Common myeloid progenitor, CD34-positive (primary cell): ENCODE results near the gene GLRX5.

ENCODE experiments used
- CTCF ChIA-PET: fragments of 350-600 bp; sonication (Branson Sonifier 250); formaldehyde crosslinking; loops from one replicate; lab custom pipeline; 2021; ENCODE audit warnings: antibody characterized with exemption; lab: Charles Lee
- POLR2A ChIA-PET: fragments of 350-600 bp; sonication (Branson Sonifier 250); formaldehyde crosslinking; loops from one replicate; lab custom pipeline; 2021; ENCODE audit warnings: antibody characterized with exemption; lab: Charles Lee
- DNase-seq, 3 donors: peaks; one replicate each; pipeline versions ENCODE4 v3.0.0 to v3.0.0-alpha.2; 2013
- H3K27ac ChIP-seq, 2 experiments: 1 replicate in 1 of 2; 2 replicates in 1 of 2; pipeline ENCODE4 v1.7.0; 2013; ENCODE audit warnings: inconsistent platforms in 2 of 2, low read length in 2 of 2, mild to moderate bottlenecking in 2 of 2, low read depth in 1 of 2, moderate library complexity in 1 of 2; ENCODE audit not compliant: severe bottlenecking in 2 of 2, insufficient read depth in 1 of 2, poor library complexity in 1 of 2
- H3K27me3 ChIP-seq, 5 experiments: replicated peaks in 2 of 5; 1 replicate in 3 of 5; 2 replicates in 2 of 5; pipeline versions ENCODE4 v1.6.1 to v1.7.0; 2013; ENCODE audit warnings: low read length in 4 of 5, mild to moderate bottlenecking in 2 of 5, moderate library complexity in 2 of 5, inconsistent platforms in 1 of 5; ENCODE audit not compliant: insufficient read depth in 5 of 5, control insufficient read depth in 4 of 5
- H3K36me3 ChIP-seq, 4 experiments: 1 replicate in 2 of 4; 2 replicates in 2 of 4; pipeline versions ENCODE4 v1.6.1 to v1.7.0; 2013; ENCODE audit warnings: low read length in 3 of 4, control low read depth in 1 of 4, mild to moderate bottlenecking in 1 of 4; ENCODE audit not compliant: control insufficient read depth in 4 of 4, insufficient read depth in 4 of 4
- H3K4me1 ChIP-seq, 4 experiments: 1 replicate in 3 of 4; 2 replicates in 1 of 4; pipeline versions ENCODE4 v1.6.1 to v1.7.1; 2013; ENCODE audit warnings: low read length in 3 of 4, mild to moderate bottlenecking in 3 of 4, control low read depth in 1 of 4, inconsistent platforms in 1 of 4, moderate library complexity in 1 of 4; ENCODE audit not compliant: control insufficient read depth in 4 of 4, insufficient read depth in 4 of 4; ENCODE audit errors: control extremely low read depth in 1 of 4
- H3K4me3 ChIP-seq, 7 experiments: 1 replicate in 4 of 7; 2 replicates in 3 of 7; pipeline versions ENCODE4 v1.5.1 to v1.7.0; 2013; ENCODE audit warnings: mild to moderate bottlenecking in 7 of 7, low read length in 6 of 7, moderate library complexity in 6 of 7, inconsistent platforms in 2 of 7, low read depth in 2 of 7, control low read depth in 1 of 7; ENCODE audit not compliant: insufficient read depth in 4 of 7, control insufficient read depth in 1 of 7; ENCODE audit errors: extremely low read depth in 1 of 7
- H3K9me3 ChIP-seq, 5 experiments: 1 replicate in 4 of 5; 2 replicates in 1 of 5; pipeline versions ENCODE4 v1.6.1 to v1.7.1; 2013; ENCODE audit warnings: low read length in 4 of 5, mild to moderate bottlenecking in 2 of 5, inconsistent platforms in 1 of 5, low read depth in 1 of 5, moderate library complexity in 1 of 5; ENCODE audit not compliant: control insufficient read depth in 4 of 5, insufficient read depth in 2 of 5; ENCODE audit errors: control extremely low read depth in 1 of 5
- WGBS: methylation state at CpG from one replicate; pipeline ENCODE4 v1.1.5; 2013; ENCODE audit not compliant: insufficient coverage; 5-methylcytosine and 5-hydroxymethylcytosine counted together

GLRX5 gene

GRCh38 chr14:95498622-95499353, 36.1 kb upstream of the GLRX5 start:
- 98% methylated on average over 8 of the region's 9 CpGs for WGBS
- ChIA-PET CTCF (interaction anchor here (1.7 kb wide), 1 partner anchor 28 kb away, joined by 4 read pairs; no protein-coding TSS in a partner anchor), POLR2A (no interaction called here)
- Histone ChIP-seq H3K9me3 (no peaks in the 10 kb centered on the region), H3K4me3 (no peak overlapping the region), H3K27ac (no peak overlapping the region), H3K27me3 (no peaks in the 10 kb centered on the region), H3K36me3 (peaks cover 0 to 17% (median 5%) of the 10 kb centered on the region in 4 experiments), H3K4me1 (peaks cover 7 to 36% (median 32%) of the 10 kb centered on the region in 4 experiments)
- DNase-seq = no peak

- Histone ChIP-seq H3K9me3 (no peaks in the 10 kb centered on the region), H3K27me3 (no peaks in the 10 kb centered on the region), H3K27ac (no peak overlapping the region), H3K4me1 (peaks cover 7 to 37% (median 30%) of the 10 kb centered on the region in 4 experiments), H3K36me3 (peaks cover 0 to 17% (median 5%) of the 10 kb centered on the region in 4 experiments), H3K4me3 (no peak overlapping the region)
- CTCF ChIA-PET = interaction anchor here (1.7 kb wide), 1 partner anchor 28 kb away, joined by 4 read pairs; no protein-coding TSS in a partner anchor
- WGBS = no CpG with 5 or more reads among the region's 1 CpG
- POLR2A ChIA-PET = interaction anchor here (0.6 kb wide), 1 partner anchor 28 kb away, joined by 3 read pairs; no protein-coding TSS in a partner anchor
- peak in 2 of 3 donors; percentile 35 to 47 for DNase-seq
Observed at GRCh38 chr14:95499354-95499750, 35.5 kb upstream of the GLRX5 start.

GRCh38 chr14:95500201-95500681, 34.6 kb upstream of the GLRX5 start:
- 96% methylated on average over 12 of the region's 14 CpGs for WGBS
- Histone ChIP-seq H3K36me3 (peaks cover 0 to 17% (median 5%) of the 10 kb centered on the region in 4 experiments), H3K9me3 (no peaks in the 10 kb centered on the region), H3K4me3 (no peak overlapping the region), H3K27me3 (no peaks in the 10 kb centered on the region), H3K27ac (no peak overlapping the region), H3K4me1 (peaks cover 7 to 39% (median 26%) of the 10 kb centered on the region in 4 experiments)
- ChIA-PET POLR2A (no interaction called here), CTCF (interaction anchor here (1.6 kb wide), 1 partner anchor 8 kb away, joined by 7 read pairs; no protein-coding TSS in a partner anchor)
- DNase-seq = no peak

- DNase-seq = no peak
- Histone ChIP-seq H3K4me1 (peaks cover 7 to 36% (median 19%) of the 10 kb centered on the region in 4 experiments), H3K27ac (no peak overlapping the region), H3K4me3 (no peak overlapping the region), H3K36me3 (peaks cover 0 to 17% (median 5%) of the 10 kb centered on the region in 4 experiments), H3K9me3 (no peaks in the 10 kb centered on the region), H3K27me3 (no peaks in the 10 kb centered on the region)
- WGBS = 97% methylated on average over 12 of the region's 14 CpGs
- ChIA-PET CTCF (interaction anchor here (0.7 to 1.6 kb wide), 2 partner anchors 9 to 11 kb away, joined by 3 to 7 read pairs; no protein-coding TSS in a partner anchor), POLR2A (no interaction called here)
Observed at GRCh38 chr14:95500772-95501401, 34.0 kb upstream of the GLRX5 start.

GRCh38 chr14:95502381-95502950, 32.4 kb upstream of the GLRX5 start:
- WGBS = 95% methylated on average over 14 of the region's 14 CpGs
- ChIA-PET CTCF (interaction anchor here (1.0 to 1.4 kb wide), 3 partner anchors 8 to 18 kb away, joined by 3 to 6 read pairs (median 3); no protein-coding TSS in a partner anchor), POLR2A (interaction anchor here (0.6 kb wide), 1 partner anchor 39 kb away, joined by 3 read pairs; no protein-coding TSS in a partner anchor)
- Histone ChIP-seq H3K9me3 (no peaks in the 10 kb centered on the region), H3K27ac (no peak overlapping the region), H3K4me3 (no peak overlapping the region), H3K4me1 (peaks cover 4 to 36% (median 18%) of the 10 kb centered on the region in 4 experiments), H3K36me3 (peaks cover 0 to 17% (median 10%) of the 10 kb centered on the region in 4 experiments), H3K27me3 (no peaks in the 10 kb centered on the region)
- DNase-seq = no peak

- 98% methylated on average over 5 of the region's 8 CpGs for WGBS
- ChIA-PET POLR2A (no interaction called here), CTCF (interaction anchor here (0.9 to 2.3 kb wide), 9 partner anchors 7 to 51 kb away, joined by 3 to 10 read pairs (median 3); no protein-coding TSS in a partner anchor)
- DNase-seq = no peak
- no peak overlapping the region for H3K4me3 ChIP-seq
- H3K9me3 ChIP-seq = no peaks in the 10 kb centered on the region
- H3K4me1 ChIP-seq = peaks cover 4 to 43% (median 25%) of the 10 kb centered on the region in 4 experiments
- H3K27ac ChIP-seq = no peak overlapping the region
- peaks cover 0 to 17% (median 10%) of the 10 kb centered on the region in 4 experiments for H3K36me3 ChIP-seq
- no peaks in the 10 kb centered on the region for H3K27me3 ChIP-seq
Observed at GRCh38 chr14:95503365-95504134, 31.3 kb upstream of the GLRX5 start.
